HG02852 (cell line): ENCODE measurements around the gene TAL2.

ENCODE experiments used
- ATAC-seq: cut with Tn5 transposase; IDR thresholded peaks from one replicate; pipeline ENCODE4 v1.9.1; 2021; ENCODE audit warnings: mild to moderate bottlenecking, moderate library complexity; ENCODE audit not compliant: unreplicated experiment

TAL2 gene

GRCh38 chr9:105662184-105663104 is at the start of gene TAL2:
Gene TAL2, plus strand, starts transcription at chr9:105662457. Its CDS starts 40 bp downstream, at chr9:105662497.
- peak; percentile 87 for ATAC-seq

GRCh38 chr9:105621001-105621400 is 41.3 kb upstream of the TAL2 start:
- no peak for ATAC-seq

- no peak for ATAC-seq
These were observed 37.2 kb upstream of the TAL2 start for GRCh38 chr9:105625088-105625487.

GRCh38 chr9:105632807-105633206 is 29.4 kb upstream of the TAL2 start:
- ATAC-seq = no peak

GRCh38 chr9:105633411-105633810 is 28.8 kb upstream of the TAL2 start:
- no peak for ATAC-seq

GRCh38 chr9:105636331-105636730 is 25.9 kb upstream of the TAL2 start:
- no peak for ATAC-seq

- ATAC-seq = no peak
These were observed 24.4 kb upstream of the TAL2 start for GRCh38 chr9:105637787-105638395.

- no peak for ATAC-seq
These were observed 22.3 kb upstream of the TAL2 start for GRCh38 chr9:105639936-105640335.

GRCh38 chr9:105643795-105644194 is 18.5 kb upstream of the TAL2 start:
- no peak for ATAC-seq

- ATAC-seq = no peak
These were observed 15.2 kb upstream of the TAL2 start for GRCh38 chr9:105646879-105647594.

GRCh38 chr9:105647595-105648349 is 14.5 kb upstream of the TAL2 start:
- no peak for ATAC-seq

- ATAC-seq = no peak
These were observed 10.5 kb upstream of the TAL2 start for GRCh38 chr9:105651806-105652205.

- ATAC-seq = peak; percentile 82
These were observed 5.9 kb upstream of the TAL2 start for GRCh38 chr9:105656131-105656921.

- no peak for ATAC-seq
These were observed 3.9 kb upstream of the TAL2 start for GRCh38 chr9:105658351-105658750.

GRCh38 chr9:105661011-105661410 is 1.2 kb upstream of the TAL2 start:
- ATAC-seq = no peak

- no peak for ATAC-seq
These were observed 1.7 kb downstream of the TAL2 start for GRCh38 chr9:105663914-105664313.

GRCh38 chr9:105667867-105668266 is 5.6 kb downstream of the TAL2 start:
- ATAC-seq = no peak

GRCh38 chr9:105670315-105670714 is 8.1 kb downstream of the TAL2 start:
- no peak for ATAC-seq

GRCh38 chr9:105670775-105671174 is 8.5 kb downstream of the TAL2 start:
- ATAC-seq = no peak

GRCh38 chr9:105672711-105673234 is 10.5 kb downstream of the TAL2 start:
- peak; percentile 71 for ATAC-seq
